ENCODE measurements around the gene RAB3C. TPM values are rescaled to one million over a fixed set of nuclear protein-coding genes. Genes with fewer than 3 reads are reported as not detected.

The RAB3C gene, protein sequence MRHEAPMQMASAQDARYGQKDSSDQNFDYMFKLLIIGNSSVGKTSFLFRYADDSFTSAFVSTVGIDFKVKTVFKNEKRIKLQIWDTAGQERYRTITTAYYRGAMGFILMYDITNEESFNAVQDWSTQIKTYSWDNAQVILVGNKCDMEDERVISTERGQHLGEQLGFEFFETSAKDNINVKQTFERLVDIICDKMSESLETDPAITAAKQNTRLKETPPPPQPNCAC
- not detected in 2 replicates for total RNA-seq

DNA sequence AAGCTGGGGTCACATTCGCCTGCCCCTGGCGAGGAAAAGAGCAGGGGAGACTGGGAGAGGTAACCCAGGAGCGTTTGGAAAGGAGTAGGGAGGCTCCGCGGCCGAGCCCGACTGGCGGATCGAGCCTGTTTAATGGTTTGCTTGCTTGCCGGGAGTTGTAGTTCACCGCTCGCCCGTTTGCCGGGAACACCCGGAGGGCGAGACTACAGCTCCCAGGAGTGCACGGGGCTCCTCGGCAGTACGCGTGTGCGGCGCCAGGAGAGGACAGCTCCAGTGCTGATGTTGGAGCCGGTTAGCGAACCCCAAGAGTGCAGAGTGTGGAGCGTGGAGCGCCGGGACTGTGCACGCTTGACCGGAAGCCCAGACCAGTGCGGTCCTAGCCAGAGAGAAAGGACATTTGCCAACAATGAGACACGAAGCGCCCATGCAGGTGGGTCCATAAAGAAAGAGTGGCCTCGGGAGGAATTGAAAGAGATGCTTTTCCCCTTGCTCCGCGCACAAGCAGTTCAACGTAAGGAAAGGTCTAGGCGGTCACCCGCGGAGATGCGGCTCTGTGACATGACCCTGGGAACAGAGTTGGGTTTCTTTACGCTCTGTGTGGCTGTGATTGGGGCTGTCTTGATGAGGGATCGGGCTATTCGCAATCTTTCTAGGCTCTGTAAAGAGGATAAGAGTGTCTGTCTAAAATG lies at the start of gene RAB3C:
TSS of gene RAB3C (plus strand) at position 273 of the 689 bp plus-strand sequence. CDS start at position 407, 134 bp downstream.

Other genes starting within 250 kb of the RAB3C start
- gene PLK2, start 123.0 kb upstream of the RAB3C start, total RNA-seq: 298 and 487 TPM in 2 replicates
- not detected in 2 replicates for gene GAPT, start 91.6 kb upstream of the RAB3C start, total RNA-seq